ENCODE results near the gene WFDC11.

WFDC11 gene

DNA sequence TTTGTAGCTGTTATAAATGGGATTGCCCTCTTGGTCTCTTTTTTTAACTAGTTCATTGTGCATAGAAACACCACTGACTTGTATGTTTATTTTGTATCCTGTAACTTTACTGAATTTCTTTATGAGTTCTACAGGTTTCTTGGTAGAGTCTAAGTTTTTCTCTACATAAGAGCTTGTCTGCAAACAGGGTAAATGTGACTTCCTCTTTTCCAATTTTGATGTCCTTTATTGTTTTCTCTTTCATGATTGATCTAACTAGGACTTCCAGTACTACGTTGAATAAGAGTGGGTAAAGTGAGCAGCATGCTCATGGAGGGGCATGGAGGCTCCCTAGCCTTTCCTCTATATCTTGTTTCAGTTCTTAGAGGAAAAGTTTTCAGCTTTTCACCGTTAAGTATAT is 43.5 kb downstream of the WFDC11 start:
- Histone ChIP-seq H3K4me1 (ENCODE audit: insufficient read depth, low read length) (no peaks in the 10 kb centered on the region), H3K9ac (ENCODE audit: low read depth, low read length) (no peak overlapping the region), H3K36me3 (ENCODE audit: insufficient read depth, low read length) (no peaks in the 10 kb centered on the region), H3K27ac (ENCODE audit: low read depth, low read length) (no peak overlapping the region), H3K27me3 (ENCODE audit: insufficient read depth, low read length) (no peaks in the 10 kb centered on the region), H3K4me3 (ENCODE audit: low read length) (no peak overlapping the region), H3K9me3 (ENCODE audit: insufficient read depth, low read depth, low read length) (no peaks in the 10 kb centered on the region)
- 95% methylated on average over 2 of the region's 2 CpGs for WGBS

DNA sequence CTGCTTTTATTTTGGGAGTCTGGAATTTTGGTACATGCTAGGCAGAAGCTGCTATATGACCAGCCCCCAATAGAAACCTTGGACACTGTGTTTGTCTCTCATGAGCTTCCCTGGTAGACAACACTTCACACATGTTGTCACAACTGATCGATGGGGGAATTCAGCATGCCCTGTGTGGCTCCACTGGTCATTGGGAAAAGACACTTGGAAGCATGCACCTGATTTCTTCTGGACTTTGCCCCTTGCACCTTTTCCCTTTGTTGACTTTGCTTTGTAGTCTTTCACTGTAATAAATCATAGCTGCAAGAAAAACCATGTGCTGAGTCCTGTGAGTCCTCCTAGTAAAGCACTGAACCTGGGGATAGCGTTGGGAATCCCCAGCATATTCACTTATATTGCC is 48.4 kb downstream of the WFDC11 start:
- Histone ChIP-seq H3K4me3 (ENCODE audit: low read length) (no peak overlapping the region), H3K4me1 (ENCODE audit: insufficient read depth, low read length) (no peaks in the 10 kb centered on the region), H3K9ac (ENCODE audit: low read depth, low read length) (no peak overlapping the region), H3K27me3 (ENCODE audit: insufficient read depth, low read length) (no peaks in the 10 kb centered on the region), H3K36me3 (ENCODE audit: insufficient read depth, low read length) (no peaks in the 10 kb centered on the region), H3K9me3 (ENCODE audit: insufficient read depth, low read depth, low read length) (no peaks in the 10 kb centered on the region), H3K27ac (ENCODE audit: low read depth, low read length) (no peak overlapping the region)
- WGBS, result 93% methylated on average over 1 of the region's 2 CpGs

DNA sequence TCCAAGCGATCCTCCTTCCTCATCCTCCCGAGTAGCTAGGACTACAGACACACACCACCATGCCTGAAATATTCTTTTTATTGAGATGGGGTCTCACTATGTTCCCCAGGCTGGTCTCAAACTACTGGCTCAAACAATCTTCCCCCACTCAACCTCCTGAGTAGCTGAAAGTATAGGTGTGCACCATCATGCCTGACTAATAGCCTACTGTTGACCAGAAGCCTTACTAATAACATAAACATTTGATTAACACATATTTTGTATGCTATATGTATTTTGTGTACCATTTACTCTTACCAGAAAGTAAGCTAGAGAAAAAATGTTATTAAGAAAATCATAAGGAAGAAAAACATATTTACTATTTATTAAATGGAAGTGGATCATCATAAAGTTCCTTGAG is 52.4 kb downstream of the WFDC11 start:
- H3K4me3 ChIP-seq (ENCODE audit: low read length), result no peak overlapping the region
- no peaks in the 10 kb centered on the region for H3K36me3 ChIP-seq (ENCODE audit: insufficient read depth, low read length)
- H3K4me1 ChIP-seq (ENCODE audit: insufficient read depth, low read length), result no peaks in the 10 kb centered on the region
- no peak overlapping the region for H3K9ac ChIP-seq (ENCODE audit: low read depth, low read length)
- 100% methylated on average over 2 of the region's 2 CpGs for whole genome bisulfite sequencing
- no peaks in the 10 kb centered on the region for H3K27me3 ChIP-seq (ENCODE audit: insufficient read depth, low read length)
- no peak overlapping the region for H3K27ac ChIP-seq (ENCODE audit: low read depth, low read length)
- H3K9me3 ChIP-seq (ENCODE audit: insufficient read depth, low read depth, low read length), result no peaks in the 10 kb centered on the region

DNA sequence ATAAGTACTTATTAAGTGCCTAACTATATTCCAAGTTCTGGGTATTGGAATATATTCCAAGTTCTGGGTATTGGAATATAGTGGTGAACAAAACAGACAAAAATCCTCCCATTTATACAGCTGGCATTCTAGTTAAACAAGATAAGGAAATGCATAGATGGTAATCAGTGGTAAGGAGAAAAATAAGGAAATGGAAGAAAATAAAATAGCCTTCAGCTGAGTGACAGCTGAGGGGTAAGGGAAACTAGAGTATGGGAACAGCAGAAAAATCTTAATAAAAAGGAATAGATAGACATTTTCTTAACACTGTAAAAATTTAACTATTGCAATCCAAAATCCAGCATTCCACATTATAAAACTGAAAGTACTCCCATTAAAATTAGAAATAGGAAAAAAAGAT is 57.7 kb downstream of the WFDC11 start:
- no peak overlapping the region for H3K4me3 ChIP-seq (ENCODE audit: low read length)
- no peak overlapping the region for H3K27ac ChIP-seq (ENCODE audit: low read depth, low read length)
- no peaks in the 10 kb centered on the region for H3K27me3 ChIP-seq (ENCODE audit: insufficient read depth, low read length)
- H3K9ac ChIP-seq (ENCODE audit: low read depth, low read length), result no peak overlapping the region
- H3K36me3 ChIP-seq (ENCODE audit: insufficient read depth, low read length), result no peaks in the 10 kb centered on the region
- peaks cover under 1% of the 10 kb centered on the region; the same call in 1 of the 2 replicates for H3K9me3 ChIP-seq (ENCODE audit: insufficient read depth, low read depth, low read length)
- peaks cover 12% of the 10 kb centered on the region for H3K4me1 ChIP-seq (ENCODE audit: insufficient read depth, low read length)

DNA sequence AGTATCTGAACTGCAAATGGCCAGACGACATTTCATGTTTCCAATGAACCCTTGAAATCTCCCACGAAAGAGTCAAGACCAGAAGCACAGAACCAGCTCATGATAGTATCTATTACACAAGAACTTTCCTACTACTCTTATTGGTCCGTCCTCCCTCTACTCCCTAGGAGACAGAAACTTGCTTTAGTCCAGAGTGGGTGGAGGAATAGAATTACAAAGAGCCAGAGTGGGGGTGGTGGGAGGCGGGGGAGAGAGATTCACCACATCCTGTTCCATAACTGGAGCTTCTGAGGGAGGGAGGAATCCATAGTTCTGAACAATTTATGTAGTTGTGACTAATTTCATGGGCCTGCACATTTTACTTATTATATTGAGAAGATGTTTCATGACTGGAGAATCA is 59.0 kb downstream of the WFDC11 start:
- no peak overlapping the region for H3K9ac ChIP-seq (ENCODE audit: low read depth, low read length)
- H3K27me3 ChIP-seq (ENCODE audit: insufficient read depth, low read length), result no peaks in the 10 kb centered on the region
- no peak overlapping the region for H3K4me3 ChIP-seq (ENCODE audit: low read length)
- peaks cover 13% of the 10 kb centered on the region for H3K9me3 ChIP-seq (ENCODE audit: insufficient read depth, low read depth, low read length)
- no peak overlapping the region for H3K27ac ChIP-seq (ENCODE audit: low read depth, low read length)
- H3K4me1 ChIP-seq (ENCODE audit: insufficient read depth, low read length), result peaks cover 12% of the 10 kb centered on the region
- no peaks in the 10 kb centered on the region for H3K36me3 ChIP-seq (ENCODE audit: insufficient read depth, low read length)
- WGBS, result 79% methylated on average over 4 of the region's 4 CpGs

DNA sequence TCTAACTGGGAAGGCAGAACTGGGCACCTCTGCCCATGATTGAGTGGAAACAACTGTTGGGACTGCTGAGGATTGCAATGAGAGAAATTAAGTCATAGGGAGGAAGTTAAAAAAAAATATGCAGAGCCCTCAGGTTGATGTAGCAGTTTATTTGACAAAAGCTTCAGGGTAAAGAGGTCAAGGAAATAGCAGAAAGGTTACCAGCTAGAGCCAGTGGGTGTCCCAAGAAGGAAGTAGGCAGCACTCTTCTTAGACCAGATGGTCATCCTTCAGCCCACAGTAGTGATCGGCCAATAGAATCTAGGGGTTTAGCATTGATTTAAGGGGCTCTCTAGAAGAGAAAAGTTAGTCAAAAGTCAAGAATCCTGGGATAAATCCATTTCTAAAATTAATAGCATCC is 62.2 kb downstream of the WFDC11 start:
- H3K36me3 ChIP-seq (ENCODE audit: insufficient read depth, low read length), result no peaks in the 10 kb centered on the region
- peaks cover 18% of the 10 kb centered on the region for H3K9me3 ChIP-seq (ENCODE audit: insufficient read depth, low read depth, low read length)
- H3K4me3 ChIP-seq (ENCODE audit: low read length), result no peak overlapping the region
- 93% methylated on average over 1 of the region's 1 CpG for WGBS
- H3K4me1 ChIP-seq (ENCODE audit: insufficient read depth, low read length), result peaks cover 12% of the 10 kb centered on the region
- no peak overlapping the region for H3K9ac ChIP-seq (ENCODE audit: low read depth, low read length)
- no peak overlapping the region for H3K27ac ChIP-seq (ENCODE audit: low read depth, low read length)
- no peaks in the 10 kb centered on the region for H3K27me3 ChIP-seq (ENCODE audit: insufficient read depth, low read length)
